Hematopoietic multipotent progenitor cell treated with erythropoietin and hydrocortisone succinate and interleukin-3 and kit ligand, for 15 days (in vitro differentiated cells): ENCODE data around the gene INSIG1.

Source experiments
- DNase-seq: peaks from one replicate; pipeline ENCODE4 v3.0.0-alpha.2; 2015; ENCODE audit warnings: low spot score

The INSIG1 gene

DNA sequence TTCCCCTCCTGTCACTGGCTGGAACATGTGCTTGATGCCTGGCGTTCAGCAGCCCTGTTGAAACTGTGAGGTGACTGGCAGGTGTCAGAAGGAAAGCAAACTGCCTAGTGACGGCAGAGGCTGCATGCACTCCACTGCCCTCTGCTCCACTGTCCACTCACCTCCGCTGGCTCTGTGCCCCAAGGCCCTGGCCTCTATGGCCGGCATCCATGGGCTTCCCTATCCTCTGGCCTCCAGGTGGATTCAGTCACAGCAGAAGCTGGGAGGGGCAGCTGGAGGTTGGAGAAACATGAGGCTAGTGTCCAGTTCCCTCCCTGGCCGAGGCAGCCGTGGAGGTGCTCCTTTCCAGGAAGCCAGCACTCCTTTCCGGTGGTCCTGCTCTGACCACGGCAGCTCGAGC is 31.2 kb upstream of the INSIG1 start:
- DNase-seq: no peak

DNA sequence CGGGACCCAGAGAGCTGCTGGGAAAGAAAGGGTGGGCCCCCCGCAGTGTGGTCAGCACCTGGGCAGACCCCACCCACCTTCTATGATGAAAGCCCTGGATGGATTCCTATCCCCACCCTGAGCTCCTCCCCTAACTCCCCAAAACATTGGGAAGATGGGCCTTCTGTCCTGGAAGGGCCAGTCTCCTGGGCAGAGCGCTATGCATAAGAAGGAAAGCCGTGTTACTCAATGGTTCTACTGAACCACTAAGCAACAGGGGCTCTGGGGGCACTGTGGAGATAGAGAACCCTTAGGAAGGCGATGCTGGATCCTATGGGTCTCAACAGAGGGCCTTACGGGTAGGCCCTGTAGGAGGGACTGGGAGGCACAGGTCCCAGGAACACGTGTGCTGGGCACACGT is 30.7 kb upstream of the INSIG1 start:
- DNase-seq: no peak

- no peak for DNase-seq
These were observed 30.2 kb upstream of the INSIG1 start for GRCh38 chr7:155267436-155267835.

GRCh38 chr7:155268211-155268610 is 29.5 kb upstream of the INSIG1 start:
- DNase-seq: no peak

DNA sequence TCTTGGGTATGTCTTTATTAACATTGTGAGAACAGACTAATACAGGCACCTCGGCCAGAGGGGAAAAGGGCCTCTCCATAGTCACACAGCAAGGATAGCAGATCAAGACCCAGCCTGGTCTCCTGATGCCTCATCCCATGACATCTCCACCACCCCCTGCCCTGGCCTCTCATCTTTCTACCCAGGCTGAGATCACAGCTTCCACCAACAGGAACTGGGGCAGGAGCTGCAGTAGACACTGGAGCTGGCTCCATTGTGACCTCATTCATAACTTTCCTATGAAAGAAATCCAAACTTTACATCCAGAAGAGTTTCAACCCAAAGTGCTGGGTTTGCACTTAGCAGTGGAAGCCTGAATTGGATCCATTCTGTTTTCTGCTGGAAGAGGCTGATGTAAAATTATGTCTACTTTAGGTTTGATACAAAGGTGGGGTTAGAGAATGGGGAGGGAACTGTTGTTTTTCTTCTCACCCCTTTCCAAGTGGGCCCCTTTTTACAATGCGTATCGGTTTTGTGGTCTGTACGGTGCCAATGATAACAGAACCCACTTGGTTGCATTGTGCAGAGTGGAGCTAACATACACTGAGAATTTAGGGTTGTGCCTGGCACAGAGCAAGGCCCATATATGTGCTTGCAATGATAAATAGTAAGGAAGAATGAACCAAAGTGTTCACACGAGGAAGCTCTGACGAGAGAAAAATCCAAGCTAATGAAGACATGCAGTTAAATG is 28.6 kb upstream of the INSIG1 start:
- DNase-seq: no peak

- no peak for DNase-seq
These were observed 27.7 kb upstream of the INSIG1 start for GRCh38 chr7:155269766-155270585.

DNA sequence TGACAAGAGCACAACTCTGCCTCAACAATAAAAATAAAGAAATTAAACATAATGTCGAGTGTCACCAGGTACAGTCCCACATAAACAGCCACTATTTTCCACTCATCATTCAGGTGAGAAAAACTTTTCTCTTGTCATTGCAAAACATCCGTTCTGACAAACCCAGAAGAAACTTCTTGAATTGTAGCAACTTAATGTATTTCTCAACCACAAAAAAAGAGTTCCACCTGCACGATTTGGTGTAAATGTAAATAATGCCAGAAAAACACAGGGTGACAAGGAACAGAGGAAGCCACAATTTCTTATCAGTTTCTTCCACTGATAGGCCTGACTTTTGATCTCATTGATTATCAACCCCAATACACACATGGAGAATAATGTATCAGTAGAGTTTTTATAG is 26.8 kb upstream of the INSIG1 start:
- DNase-seq: no peak

- DNase-seq: no peak
These were observed 22.9 kb upstream of the INSIG1 start for GRCh38 chr7:155274633-155275355.

GRCh38 chr7:155276042-155276799 is 21.5 kb upstream of the INSIG1 start:
- DNase-seq: no peak

- DNase-seq: no peak
These were observed 20.8 kb upstream of the INSIG1 start for GRCh38 chr7:155276800-155277375.

DNA sequence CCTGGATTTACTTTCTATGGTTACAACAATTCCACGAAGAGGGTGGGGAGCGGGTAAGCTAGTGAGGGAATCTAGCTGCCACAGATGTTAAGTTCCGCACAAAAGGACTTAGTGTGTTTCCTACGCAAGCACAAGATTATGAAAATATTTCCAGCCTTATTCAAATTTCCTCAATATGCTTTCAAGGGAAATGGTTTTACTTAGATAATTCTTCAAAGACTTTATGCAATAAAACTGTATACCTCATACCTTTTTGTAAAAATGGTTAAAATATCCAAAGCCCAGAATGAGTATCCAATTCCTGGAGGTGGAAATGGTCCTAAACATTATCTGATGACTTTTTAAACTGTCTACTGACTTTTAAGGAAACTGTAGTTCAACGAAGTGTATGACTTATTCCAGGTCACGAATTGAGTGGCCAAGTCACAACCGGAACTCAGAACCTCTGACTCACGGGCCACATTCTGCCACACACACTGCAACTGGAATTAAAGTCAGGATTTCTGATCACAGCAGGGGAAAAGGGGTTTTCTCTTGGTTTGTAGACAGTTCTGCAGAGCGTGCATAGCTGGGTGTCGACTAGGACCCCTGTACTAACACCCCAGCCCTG is 20.2 kb upstream of the INSIG1 start:
- no peak for DNase-seq

GRCh38 chr7:155278921-155279320 is 18.8 kb upstream of the INSIG1 start:
- peak; percentile 21 for DNase-seq

GRCh38 chr7:155279787-155280445 is 17.8 kb upstream of the INSIG1 start:
- DNase-seq: no peak

DNA sequence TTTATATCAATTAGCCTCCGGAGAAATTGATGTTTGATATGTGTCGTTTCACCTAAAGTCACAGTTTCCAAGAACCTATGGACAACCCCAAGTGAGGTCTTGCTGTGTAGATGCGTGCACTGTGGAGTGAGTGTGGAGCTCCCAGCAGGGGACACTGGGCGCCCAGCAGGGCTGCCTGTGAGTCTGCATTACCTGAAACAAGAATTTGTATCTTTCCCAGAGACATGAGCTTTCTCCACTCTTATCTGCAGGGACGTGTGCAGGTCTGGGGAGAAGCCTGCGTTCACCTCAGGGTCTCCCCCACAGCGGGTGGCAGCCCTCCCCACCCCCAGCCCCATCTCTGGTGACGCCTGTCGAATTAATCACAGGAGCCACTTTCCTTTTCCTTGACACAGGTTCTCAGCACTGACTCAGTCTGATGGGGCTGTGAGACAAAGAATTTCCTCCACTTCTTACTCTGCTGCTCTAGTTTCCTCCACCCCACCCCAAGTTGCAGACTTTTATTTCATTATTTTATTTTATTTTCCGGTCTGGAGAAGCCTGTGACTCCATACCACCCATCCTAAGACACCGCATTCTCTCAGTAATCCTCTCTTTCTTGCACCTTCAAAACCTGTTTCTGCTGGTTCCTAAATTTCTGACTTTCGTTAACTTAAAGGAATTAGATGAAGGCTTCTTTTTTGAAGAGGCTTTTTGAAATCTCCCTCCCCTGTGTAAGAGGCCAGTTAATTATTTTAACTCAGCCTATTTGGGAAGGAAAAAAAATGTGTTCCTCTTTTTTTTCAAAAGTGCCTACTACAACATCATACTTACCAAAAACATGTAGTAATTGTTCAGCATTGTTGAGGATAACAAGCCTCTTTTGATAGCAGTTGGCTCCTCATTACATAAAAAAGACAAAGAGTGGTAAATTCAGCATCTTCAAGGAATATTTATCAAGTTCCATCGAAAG is 17.0 kb upstream of the INSIG1 start:
- no peak for DNase-seq

GRCh38 chr7:155281398-155281969 is 16.2 kb upstream of the INSIG1 start:
- DNase-seq: no peak

DNA sequence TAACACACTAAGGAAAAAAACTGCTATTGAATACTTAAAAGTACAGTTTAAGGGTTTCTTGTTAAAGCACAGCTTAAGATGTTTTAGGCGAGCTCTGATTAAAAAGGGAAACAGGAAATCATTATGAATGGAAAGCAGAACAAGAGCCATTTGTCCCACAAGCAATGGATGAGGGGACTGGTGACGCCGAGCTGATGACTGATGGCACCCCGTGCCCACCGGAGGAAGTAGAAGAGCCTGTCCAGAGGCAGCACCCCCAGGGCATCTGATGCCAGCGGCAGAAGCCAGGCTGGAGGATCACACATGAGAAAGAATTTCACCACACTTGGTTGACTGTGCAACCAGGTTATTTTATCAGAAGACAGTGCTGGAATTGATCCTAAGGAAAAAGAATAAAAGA is 15.0 kb upstream of the INSIG1 start:
- DNase-seq: no peak

DNA sequence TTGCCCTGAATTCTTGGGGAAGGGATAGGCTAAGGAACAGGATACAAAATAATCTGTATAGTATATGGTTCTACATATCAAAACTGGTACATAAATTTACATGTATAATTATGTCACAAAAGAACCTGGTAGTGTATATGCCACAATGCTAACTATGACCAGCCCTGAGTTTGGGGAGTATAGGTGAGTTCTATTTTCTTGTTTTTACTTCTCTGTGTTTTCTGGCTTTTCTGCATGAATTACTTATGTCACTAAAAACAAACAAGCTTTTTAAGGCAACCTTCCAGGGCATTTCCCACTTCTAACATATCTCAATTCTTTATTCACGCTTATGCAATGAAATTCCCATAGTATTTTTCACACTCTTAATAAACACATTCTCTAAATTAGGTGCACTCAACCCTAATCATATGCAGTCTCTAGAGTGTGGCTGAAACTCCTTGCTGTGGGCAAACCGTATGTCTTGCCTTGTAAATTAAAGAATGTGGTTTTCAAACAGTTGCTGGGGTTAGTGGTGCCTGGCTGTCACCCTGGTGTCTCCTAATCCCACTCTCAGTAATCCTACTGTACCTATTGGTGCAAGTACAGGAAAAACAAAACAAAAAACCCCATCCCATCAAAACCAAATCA is 14.0 kb upstream of the INSIG1 start:
- no peak for DNase-seq

DNA sequence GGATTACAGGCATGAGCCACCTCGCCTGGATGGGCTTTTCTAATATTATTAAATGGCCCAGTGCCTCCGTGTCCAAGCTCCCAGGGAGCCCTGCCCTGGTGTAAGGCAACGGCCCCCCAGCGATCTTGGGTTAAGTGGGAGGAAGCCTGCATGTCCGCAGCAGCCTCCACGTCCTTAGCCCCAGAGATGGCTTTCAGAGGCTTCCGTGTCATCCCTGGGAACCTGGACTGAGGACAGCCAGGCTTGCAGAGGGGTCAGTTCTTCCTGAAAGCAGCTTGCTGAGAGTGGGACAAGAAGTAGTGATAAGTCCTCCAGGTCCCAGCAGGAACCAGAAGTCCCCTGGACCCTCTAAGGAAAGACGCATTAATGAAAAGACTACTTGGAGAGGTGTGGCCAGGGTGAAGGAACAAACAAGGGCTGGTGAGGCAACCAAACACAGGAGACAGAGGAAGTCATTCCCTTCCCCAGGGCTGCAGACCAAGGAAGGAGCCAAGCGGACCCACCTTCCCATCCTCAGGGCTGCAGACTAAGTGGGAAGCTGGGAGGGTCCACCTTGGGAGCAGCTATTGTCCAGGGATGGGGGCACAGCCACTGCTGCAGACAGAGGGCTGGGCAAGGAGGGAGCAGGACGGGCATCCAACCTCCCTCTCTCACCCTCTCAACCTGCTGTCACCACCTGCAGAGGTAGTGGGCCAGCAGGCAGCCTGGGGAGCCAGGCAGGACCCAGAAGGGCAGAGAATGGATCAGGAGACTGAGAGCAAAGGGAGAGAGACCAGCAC is 13.0 kb upstream of the INSIG1 start:
- DNase-seq: no peak
